Subcutaneous adipose tissue (tissue), 4 donors: Measurements from ENCODE around the gene DPYD. TPM values are rescaled to one million over a fixed set of nuclear protein-coding genes. Genes with fewer than 3 reads are reported as not detected.

Source experiments
- CTCF ChIP-seq: fragments of 450-650 bp; IDR thresholded peaks from one replicate; pipeline ENCODE4 v1.5.1; 2016; ENCODE audit warnings: low read depth, mild to moderate bottlenecking, control low read depth, antibody characterized with exemption, moderate library complexity
- total RNA-seq, 4 donors: library from RNA; depleted of rRNA; stranded (reverse); fragments of >200 nt; gene quantifications; one replicate each; pipeline ENCODE4 v1.1.0, GENCODE V29; 2016

DPYD gene
- total RNA-seq, 4 donors from 2014 or later = 47.1 to 100 (median 68.0) TPM

GRCh38 chr1:97277891-97278654 is 642.8 kb downstream of the DPYD start:
- TF ChIP-seq CTCF = no peak

- no peak for TF ChIP-seq CTCF
Observed at GRCh38 chr1:97271916-97272788, 648.7 kb downstream of the DPYD start.

GRCh38 chr1:97270508-97271307 is 650.1 kb downstream of the DPYD start:
- TF ChIP-seq CTCF = no peak

GRCh38 chr1:97265630-97266029 is 655.2 kb downstream of the DPYD start:
- TF ChIP-seq CTCF = no peak

GRCh38 chr1:97262842-97263241 is 658.0 kb downstream of the DPYD start:
- TF ChIP-seq CTCF = no peak

GRCh38 chr1:97258597-97258996 is 662.2 kb downstream of the DPYD start:
- TF ChIP-seq CTCF = no peak
